Motor neuron (in vitro differentiated cells): ENCODE data around the gene TLCD3A. TPM values are rescaled to one million over a fixed set of nuclear protein-coding genes. Genes with fewer than 3 reads are reported as not detected.
"Not testable (repeated sequence)": the region's sequence is repeated elsewhere in the genome, so short reads cannot be mapped to it uniquely, and the experiment has no call there.

ENCODE experiments used
- ATAC-seq, 8 experiments: fragments of 200-7000 bp; cut with Tn5 transposase; replicated peaks in 6 of 8; 2 replicates each; pipeline ENCODE4 v1.8.0; 2021; ENCODE audit warnings: mild to moderate bottlenecking in 8 of 8, moderate library complexity in 8 of 8
- H3K27ac ChIP-seq, 2 donors: fragments of 250-450 bp; sonication (Bioruptor Pico); 2 replicates each; pipeline ENCODE4 v1.9.0; 2021; ENCODE audit warnings: antibody characterized with exemption in 2 of 2, mild to moderate bottlenecking in 2 of 2, moderate library complexity in 1 of 2
- H3K4me1 ChIP-seq, 2 donors: fragments of 250-450 bp; sonication (Bioruptor Pico); replicated peaks in 1 of 2; 2 replicates each; pipeline ENCODE4 v1.6.1; 2021; ENCODE audit warnings: antibody characterized with exemption in 2 of 2, mild to moderate bottlenecking in 2 of 2, moderate library complexity in 1 of 2
- H3K4me3 ChIP-seq, 5 donors: fragments of 250-450 bp; sonication (Bioruptor Pico); 2 replicates each; pipeline ENCODE4 v1.9.0; 2021; ENCODE audit warnings: antibody characterized with exemption in 5 of 5, mild to moderate bottlenecking in 5 of 5, moderate library complexity in 4 of 5
- WGBS, 10 experiments: fragments of 450-650 bp; shearing (Covaris generic); methylation state at CpG; one replicate each; pipeline ENCODE4 v1.0.0; 2022; 5-methylcytosine and 5-hydroxymethylcytosine counted together
- in situ Hi-C, 9 experiments: fragments of 400-800 bp; cut with MboI; loops; one replicate each; pipeline ENCODE4 v1.15.0; 2021; ENCODE audit warnings: low sequenced_read_pairs in 9 of 9, low pct_unique_long_range_greater_than_20kb in 2 of 9; ENCODE audit not compliant: unreplicated experiment in 9 of 9
- total RNA-seq, 8 experiments: library from RNA; unstranded; fragments of 300-600 nt; gene quantifications; 2 replicates each; pipeline versions ENCODE4 v1.2.3 to v1.2.4, GENCODE V29; 2022

Gene TLCD3A
- total RNA-seq, 8 experiments from 2014 or later = 7.6 to 22.7 (median 11.5) TPM

- no peak overlapping the region for H3K4me3 ChIP-seq
- 100% methylated on average over 1 of the region's 11 CpGs; no CpG with 5 or more reads in 8 of the 10 experiments for WGBS, 10 experiments
- in situ Hi-C loops = no loop called here
- no peak overlapping the region for H3K27ac ChIP-seq
- ATAC-seq = no peak
- peaks cover 0 to 2% of the 10 kb centered on the region in 2 donors for H3K4me1 ChIP-seq
Measured at GRCh38 chr17:745406-745805, 13.0 kb downstream of the TLCD3A start.

- ATAC-seq = no peak
- Histone ChIP-seq H3K27ac (no peak overlapping the region), H3K4me3 (no peak overlapping the region), H3K4me1 (peaks cover 5 to 10% of the 10 kb centered on the region in 2 donors)
- 83 to 100% (median 93%) methylated on average over 1 to 7 of the region's 9 CpGs; no CpG with 5 or more reads in 4 of the 10 experiments for WGBS, 10 experiments
- in situ Hi-C loops = no loop called here
Measured at GRCh38 chr17:746181-746580, 13.8 kb downstream of the TLCD3A start.

GRCh38 chr17:746783-747629, 14.6 kb downstream of the TLCD3A start:
- in situ Hi-C loops = no loop called here
- no peak for ATAC-seq
- peaks cover 5 to 10% of the 10 kb centered on the region in 2 donors for H3K4me1 ChIP-seq
- 87 to 97% (median 92%) methylated on average over 2 to 21 of the region's 38 CpGs; no CpG with 5 or more reads in 5 of the 10 experiments for WGBS, 10 experiments
- no peak overlapping the region for H3K27ac ChIP-seq
- no peak overlapping the region for H3K4me3 ChIP-seq

GRCh38 chr17:748604-749003, 16.2 kb downstream of the TLCD3A start:
- ATAC-seq, H3K4me1 ChIP-seq, in situ Hi-C loops, H3K4me3 ChIP-seq, H3K27ac ChIP-seq: not testable (repeated sequence)
- 60 to 100% methylated on average over 1 of the region's 4 CpGs; no CpG with 5 or more reads in 8 of the 10 experiments for WGBS, 10 experiments

GRCh38 chr17:749359-749758, 17.0 kb downstream of the TLCD3A start:
- 0% methylated on average over 1 of the region's 7 CpGs; no CpG with 5 or more reads in 9 of the 10 experiments for WGBS, 10 experiments
- H3K4me3 ChIP-seq, in situ Hi-C loops, H3K4me1 ChIP-seq, ATAC-seq, H3K27ac ChIP-seq: not testable (repeated sequence)

- Histone ChIP-seq H3K27ac (no peak overlapping the region), H3K4me1 (peaks cover 9 to 10% of the 10 kb centered on the region in 2 donors), H3K4me3 (peak overlapping the region; percentile 60 to 93 (median 82))
- 0 to 100% (median 80%) methylated on average over 1 to 6 of the region's 8 CpGs for WGBS, 10 experiments
- in situ Hi-C loops = no loop called here
- no peak for ATAC-seq
Measured at GRCh38 chr17:750431-751037, 18.1 kb downstream of the TLCD3A start.

GRCh38 chr17:751269-752001, 19.0 kb downstream of the TLCD3A start:
- WGBS, 10 experiments = 0 to 20% (median 0%) methylated on average over 2 to 4 of the region's 49 CpGs; no CpG with 5 or more reads in 3 of the 10 experiments
- H3K27ac ChIP-seq = peak overlapping the region; percentile 42 to 74

GRCh38 chr17:752002-752619, 19.7 kb downstream of the TLCD3A start, which contains the start of gene GEMIN4:
GEMIN4 (minus strand) TSS chr17:752264; CDS start chr17:752142, 122 bp downstream.
- Histone ChIP-seq H3K27ac (peak within 1 kb of the TSS; percentile 66 to 80), H3K4me3 (peak within 1 kb of the TSS; percentile 60 to 93 (median 82)), H3K4me1 (peaks cover 9 to 10% of the 10 kb centered on the region in 2 donors)
- 0% methylated on average over 6 of the region's 87 CpGs; no CpG with 5 or more reads in 9 of the 10 experiments for WGBS, 10 experiments
- in situ Hi-C loops = no loop called here
- ATAC-seq = peak; percentile 75 to 93 (median 91)

More at GRCh38 chr17:751269-752001, 19.0 kb downstream of the TLCD3A start:
- peak; percentile 24 to 41 (median 30) for ATAC-seq
- H3K4me3 ChIP-seq = peak overlapping the region; percentile 60 to 93 (median 82)
- peaks cover 9 to 10% of the 10 kb centered on the region in 2 donors for H3K4me1 ChIP-seq
- in situ Hi-C loops = no loop called here

- H3K4me3 ChIP-seq = peak overlapping the region; percentile 60 to 93 (median 82)
- H3K27ac ChIP-seq = peak overlapping the region; percentile 66 to 80
- 40 to 100% (median 75%) methylated on average over 2 to 14 of the region's 43 CpGs; no CpG with 5 or more reads in 5 of the 10 experiments for WGBS, 10 experiments
- peaks cover 9 to 10% of the 10 kb centered on the region in 2 donors for H3K4me1 ChIP-seq
- ATAC-seq = peak in 2 of 8 experiments; percentile 39 to 45
- in situ Hi-C loops = no loop called here
Measured at GRCh38 chr17:752620-753219, 20.3 kb downstream of the TLCD3A start.

- ATAC-seq = peak in 1 of 8 experiments; percentile 3
- H3K4me1 ChIP-seq = peaks cover 9 to 10% of the 10 kb centered on the region in 2 donors
- in situ Hi-C loops = no loop called here
- H3K4me3 ChIP-seq = no peak overlapping the region
- WGBS, 10 experiments = 0 to 93% (median 78%) methylated on average over 2 to 7 of the region's 13 CpGs; no CpG with 5 or more reads in 6 of the 10 experiments
- H3K27ac ChIP-seq = no peak overlapping the region
Measured at GRCh38 chr17:753418-753817, 21.0 kb downstream of the TLCD3A start.

GRCh38 chr17:755319-755961, 23.0 kb downstream of the TLCD3A start:
- H3K4me3 ChIP-seq, in situ Hi-C loops, H3K4me1 ChIP-seq, ATAC-seq, H3K27ac ChIP-seq: not testable (repeated sequence)
- 30 to 99% (median 88%) methylated on average over 2 to 9 of the region's 9 CpGs; no CpG with 5 or more reads in 1 of the 10 experiments for WGBS, 10 experiments
